ENCODE measurements around the gene SPOP.

DNA sequence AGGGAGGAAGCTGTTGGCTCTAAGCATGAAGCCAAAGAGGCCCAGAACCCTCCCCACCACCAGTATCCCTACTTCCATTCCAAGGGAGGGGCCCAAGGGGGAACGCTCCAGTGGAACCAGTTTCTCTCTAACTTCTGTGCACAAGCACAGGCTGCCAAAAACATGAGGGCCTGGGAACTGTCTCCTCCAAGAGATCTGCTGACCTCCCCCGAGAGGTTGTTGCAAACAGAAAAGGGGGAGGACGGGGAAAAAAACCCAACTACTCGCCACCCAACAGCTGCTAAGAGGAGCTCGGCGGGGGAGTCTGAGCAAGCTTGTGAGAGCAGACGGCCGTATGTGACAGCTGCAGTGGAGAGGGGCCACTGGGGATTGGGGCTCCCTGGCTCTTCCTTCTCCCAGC lies 45.5 kb upstream of the SPOP start:
- TF ChIP-seq, protein P1, sequence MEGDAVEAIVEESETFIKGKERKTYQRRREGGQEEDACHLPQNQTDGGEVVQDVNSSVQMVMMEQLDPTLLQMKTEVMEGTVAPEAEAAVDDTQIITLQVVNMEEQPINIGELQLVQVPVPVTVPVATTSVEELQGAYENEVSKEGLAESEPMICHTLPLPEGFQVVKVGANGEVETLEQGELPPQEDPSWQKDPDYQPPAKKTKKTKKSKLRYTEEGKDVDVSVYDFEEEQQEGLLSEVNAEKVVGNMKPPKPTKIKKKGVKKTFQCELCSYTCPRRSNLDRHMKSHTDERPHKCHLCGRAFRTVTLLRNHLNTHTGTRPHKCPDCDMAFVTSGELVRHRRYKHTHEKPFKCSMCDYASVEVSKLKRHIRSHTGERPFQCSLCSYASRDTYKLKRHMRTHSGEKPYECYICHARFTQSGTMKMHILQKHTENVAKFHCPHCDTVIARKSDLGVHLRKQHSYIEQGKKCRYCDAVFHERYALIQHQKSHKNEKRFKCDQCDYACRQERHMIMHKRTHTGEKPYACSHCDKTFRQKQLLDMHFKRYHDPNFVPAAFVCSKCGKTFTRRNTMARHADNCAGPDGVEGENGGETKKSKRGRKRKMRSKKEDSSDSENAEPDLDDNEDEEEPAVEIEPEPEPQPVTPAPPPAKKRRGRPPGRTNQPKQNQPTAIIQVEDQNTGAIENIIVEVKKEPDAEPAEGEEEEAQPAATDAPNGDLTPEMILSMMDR (IDR thresholded peaks at IDR 0.05) = no peak
- peak in 1 of 2 donors; percentile 13 for TF ChIP-seq POLR2A (IDR thresholded peaks at IDR 0.05)
